ENCODE results near the gene MAPK10.

MAPK10 gene

DNA sequence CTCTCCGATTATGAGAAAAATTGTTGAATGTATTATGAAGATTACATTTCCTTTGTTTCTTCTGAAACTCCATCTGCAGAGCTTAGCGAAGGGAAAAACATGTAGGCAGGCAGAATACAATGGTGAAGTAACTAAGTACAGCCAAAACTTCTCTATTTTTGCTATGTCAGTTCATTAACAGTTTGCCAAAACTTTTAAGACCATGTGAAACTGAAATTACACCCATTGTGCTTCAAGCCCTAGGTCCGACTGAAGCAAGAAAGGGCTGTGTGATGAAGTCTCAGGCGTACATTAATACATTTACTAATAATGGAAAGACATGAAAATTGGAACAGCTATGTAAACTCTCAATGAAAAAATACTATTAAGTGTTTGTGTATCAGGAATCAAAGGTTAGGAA lies 398.0 kb downstream of the MAPK10 start:
- TF ChIP-seq, protein P1, sequence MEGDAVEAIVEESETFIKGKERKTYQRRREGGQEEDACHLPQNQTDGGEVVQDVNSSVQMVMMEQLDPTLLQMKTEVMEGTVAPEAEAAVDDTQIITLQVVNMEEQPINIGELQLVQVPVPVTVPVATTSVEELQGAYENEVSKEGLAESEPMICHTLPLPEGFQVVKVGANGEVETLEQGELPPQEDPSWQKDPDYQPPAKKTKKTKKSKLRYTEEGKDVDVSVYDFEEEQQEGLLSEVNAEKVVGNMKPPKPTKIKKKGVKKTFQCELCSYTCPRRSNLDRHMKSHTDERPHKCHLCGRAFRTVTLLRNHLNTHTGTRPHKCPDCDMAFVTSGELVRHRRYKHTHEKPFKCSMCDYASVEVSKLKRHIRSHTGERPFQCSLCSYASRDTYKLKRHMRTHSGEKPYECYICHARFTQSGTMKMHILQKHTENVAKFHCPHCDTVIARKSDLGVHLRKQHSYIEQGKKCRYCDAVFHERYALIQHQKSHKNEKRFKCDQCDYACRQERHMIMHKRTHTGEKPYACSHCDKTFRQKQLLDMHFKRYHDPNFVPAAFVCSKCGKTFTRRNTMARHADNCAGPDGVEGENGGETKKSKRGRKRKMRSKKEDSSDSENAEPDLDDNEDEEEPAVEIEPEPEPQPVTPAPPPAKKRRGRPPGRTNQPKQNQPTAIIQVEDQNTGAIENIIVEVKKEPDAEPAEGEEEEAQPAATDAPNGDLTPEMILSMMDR (conservative IDR thresholded peaks at IDR 0.05; ENCODE audit: control insufficient read depth, insufficient read depth, low read depth, low read length): no peak
- no peak for DNase-seq (ENCODE audit: low read depth)
- no peak overlapping the region for H3K4me3 ChIP-seq (ENCODE audit: control insufficient read depth, low read depth, low read length)

DNA sequence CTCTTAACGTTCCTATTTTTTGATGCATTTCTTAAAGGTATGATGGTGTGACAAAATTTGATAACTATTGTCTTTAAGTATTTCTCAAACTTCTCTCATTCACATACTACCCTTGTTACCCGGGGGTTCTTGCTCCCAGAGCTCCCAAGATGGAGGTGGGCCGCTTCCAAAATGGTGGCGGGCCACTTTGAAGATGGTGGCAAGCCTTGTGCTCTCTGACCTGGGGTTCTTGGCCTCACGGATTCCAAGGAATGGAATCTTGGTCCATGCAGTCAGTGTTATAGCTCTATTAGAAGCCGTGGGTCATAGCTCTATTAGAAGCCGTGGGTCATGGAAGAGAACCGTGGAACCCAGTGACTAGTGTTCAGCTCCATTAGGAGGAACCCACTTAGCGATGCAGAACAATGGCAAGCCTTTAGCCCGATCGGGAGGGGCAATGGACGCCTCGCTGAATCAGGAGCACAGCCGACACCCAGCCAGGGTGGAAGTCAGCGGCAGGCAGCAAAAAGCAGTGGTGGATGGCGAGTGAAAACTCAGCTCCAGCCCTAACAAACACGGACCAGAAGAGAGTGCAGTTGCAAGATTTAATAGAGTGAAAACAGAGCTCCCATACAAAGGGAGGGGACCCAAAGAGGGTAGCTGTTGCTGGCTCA lies 403.4 kb downstream of the MAPK10 start:
- no peak overlapping the region for H3K4me3 ChIP-seq (ENCODE audit: control insufficient read depth, low read depth, low read length)
- TF ChIP-seq, protein P1 (conservative IDR thresholded peaks at IDR 0.05; ENCODE audit: control insufficient read depth, insufficient read depth, low read depth, low read length): no peak

DNA sequence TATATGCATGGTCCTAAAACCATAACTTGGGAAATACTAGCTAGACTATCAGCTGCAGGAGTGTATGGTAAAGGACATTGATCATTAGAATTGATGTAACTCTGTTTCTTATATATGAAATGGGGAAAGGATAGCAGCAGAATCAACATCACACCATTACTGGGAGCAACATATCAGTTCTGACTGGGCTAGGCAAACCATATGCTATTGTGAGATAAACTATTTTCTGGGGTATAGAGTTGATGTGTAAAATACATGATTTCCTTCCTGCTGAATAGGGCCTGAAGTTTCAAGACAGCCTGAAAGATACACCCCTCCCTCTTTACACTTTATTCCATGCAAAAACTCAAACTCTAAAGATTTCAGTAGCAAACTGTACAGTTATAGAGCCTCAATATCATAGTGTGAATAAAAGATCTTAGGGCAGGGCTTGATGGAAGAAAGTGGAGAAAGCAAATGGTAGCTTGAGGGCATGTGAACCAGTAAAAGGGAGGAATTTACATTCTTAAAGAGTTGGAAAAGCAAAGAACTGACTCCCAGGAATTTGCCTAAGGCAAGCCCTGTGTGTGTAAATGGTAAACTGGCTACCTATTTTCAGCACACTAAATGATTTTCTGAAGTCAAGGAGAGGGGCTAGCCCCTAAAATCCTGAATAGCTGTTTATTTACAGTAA lies 404.1 kb downstream of the MAPK10 start:
- no peak for DNase-seq (ENCODE audit: low read depth)

More for the DNA sequence above, 403.4 kb downstream of the MAPK10 start:
- no peak for DNase-seq (ENCODE audit: low read depth)

DNA sequence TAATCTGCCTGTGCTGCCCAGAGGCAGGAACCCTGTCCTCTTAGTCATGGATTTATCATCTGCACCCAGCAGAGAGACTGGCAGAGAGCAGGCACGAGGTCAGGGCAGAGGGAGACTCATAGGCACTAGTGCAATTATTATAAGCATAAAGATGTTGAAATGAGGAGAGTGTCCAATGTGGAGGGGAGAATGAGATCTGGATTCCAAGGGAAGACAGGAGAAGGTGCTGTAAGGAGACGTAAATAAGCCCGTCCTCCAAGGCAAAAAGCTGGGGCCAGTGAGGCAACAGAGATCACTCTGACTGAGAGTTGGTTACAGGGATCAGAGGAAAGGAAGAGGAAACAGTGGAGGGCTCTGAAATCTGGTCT lies 406.2 kb downstream of the MAPK10 start:
- TF ChIP-seq, protein P1 (conservative IDR thresholded peaks at IDR 0.05; ENCODE audit: control insufficient read depth, insufficient read depth, low read depth, low read length): no peak
- peak; percentile 66 for DNase-seq (ENCODE audit: low read depth)
- no peak overlapping the region for H3K4me3 ChIP-seq (ENCODE audit: control insufficient read depth, low read depth, low read length)

More for the DNA sequence above, 404.1 kb downstream of the MAPK10 start:
- TF ChIP-seq, protein P1 (conservative IDR thresholded peaks at IDR 0.05; ENCODE audit: control insufficient read depth, insufficient read depth, low read depth, low read length): no peak
- H3K4me3 ChIP-seq (ENCODE audit: control insufficient read depth, low read depth, low read length): no peak overlapping the region

DNA sequence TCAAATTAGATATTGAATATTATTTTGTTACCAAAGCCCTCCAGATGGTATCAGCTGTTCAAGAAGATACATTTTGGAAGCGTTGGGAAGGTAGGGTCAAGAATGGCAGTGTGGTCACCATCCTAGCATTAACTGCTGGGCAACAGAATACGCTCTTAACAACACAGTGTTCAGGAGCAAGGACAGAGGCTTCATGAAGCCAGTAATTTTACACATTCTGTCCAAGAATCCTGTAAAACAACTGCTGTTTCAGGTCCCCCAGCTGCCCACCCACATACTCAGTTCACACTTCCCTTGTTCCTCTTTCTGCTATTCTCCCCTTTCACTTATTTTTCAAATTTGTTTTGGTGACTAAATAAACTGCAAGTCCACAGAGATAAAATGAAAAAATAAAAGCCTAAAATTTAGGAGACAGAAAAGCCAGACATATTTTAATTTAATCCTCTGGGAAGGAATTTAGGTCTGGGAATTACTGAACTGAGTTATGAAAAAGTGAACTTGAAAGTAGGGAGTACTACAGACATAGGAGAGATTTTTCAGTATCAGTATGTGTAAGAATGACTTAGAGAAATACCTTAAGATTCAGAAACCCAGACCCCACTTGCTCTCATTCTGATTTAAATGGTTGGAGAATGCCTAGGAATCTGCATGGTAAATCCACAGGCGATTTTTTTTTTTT lies 406.7 kb downstream of the MAPK10 start:
- no peak for DNase-seq (ENCODE audit: low read depth)
- TF ChIP-seq, protein P1 (conservative IDR thresholded peaks at IDR 0.05; ENCODE audit: control insufficient read depth, insufficient read depth, low read depth, low read length): no peak
- no peak overlapping the region for H3K4me3 ChIP-seq (ENCODE audit: control insufficient read depth, low read depth, low read length)

DNA sequence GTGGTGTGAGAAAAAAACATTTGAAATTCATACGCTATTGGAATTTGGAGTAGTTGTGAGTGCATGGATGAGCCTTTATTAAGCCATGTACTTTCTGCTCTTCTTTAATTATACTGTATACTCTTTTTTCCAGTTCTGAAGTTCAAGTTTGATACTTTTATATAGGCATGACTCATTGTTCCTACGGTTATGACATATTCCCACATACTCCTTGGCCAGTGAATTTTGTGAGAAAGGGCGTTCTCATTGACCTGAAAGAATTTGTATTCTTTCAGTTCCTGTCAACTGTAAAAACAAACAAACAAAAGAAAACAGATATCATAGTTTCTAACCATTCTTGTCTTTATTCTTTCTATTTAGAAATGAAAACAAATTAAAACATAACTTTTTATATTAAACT lies 407.3 kb downstream of the MAPK10 start:
- DNase-seq (ENCODE audit: low read depth): peak; percentile 83
- TF ChIP-seq, protein P1 (conservative IDR thresholded peaks at IDR 0.05; ENCODE audit: control insufficient read depth, insufficient read depth, low read depth, low read length): no peak
- no peak overlapping the region for H3K4me3 ChIP-seq (ENCODE audit: control insufficient read depth, low read depth, low read length)
